DND-41 (cell line): ENCODE results near the gene NAT9.
A peak's percentile ranks its signal among the peaks of the same experiment; 100 is the strongest.

Experiments used
- ATAC-seq: fragments of 200-7000 bp; cut with Tn5 transposase; 3 replicates; pipeline ENCODE4 v1.9.1; 2021; ENCODE audit warnings: low read depth; ENCODE audit not compliant: insufficient read depth
- DNase-seq: peaks from one replicate; pipeline ENCODE4 v3.0.0-alpha.2; 2020
- H2AFZ ChIP-seq: 2 replicates; pipeline ENCODE4 v1.6.0; 2012; ENCODE audit warnings: low read depth, low read length
- H3K27ac ChIP-seq: 2 replicates; pipeline ENCODE4 v1.5.1; 2012; ENCODE audit warnings: low read length, inconsistent platforms
- H3K27me3 ChIP-seq: fragments of 200-600 bp; sonication (generic); 2 replicates; pipeline ENCODE4 v1.6.0; 2012; ENCODE audit warnings: low read length, mild to moderate bottlenecking, inconsistent platforms; ENCODE audit not compliant: insufficient read depth, poor library complexity
- H3K36me3 ChIP-seq: 2 replicates; pipeline ENCODE4 v1.5.1; 2012; ENCODE audit warnings: low read length, inconsistent platforms; ENCODE audit not compliant: insufficient read depth
- H3K4me1 ChIP-seq: 2 replicates; pipeline ENCODE4 v1.5.1; 2012; ENCODE audit warnings: mild to moderate bottlenecking, low read length; ENCODE audit not compliant: insufficient read depth
- H3K4me2 ChIP-seq: 2 replicates; pipeline ENCODE4 v1.6.0; 2012; ENCODE audit warnings: mild to moderate bottlenecking, moderate library complexity, low read length, inconsistent platforms; ENCODE audit not compliant: insufficient read depth
- H3K4me3 ChIP-seq, 2 experiments: fragments of 200-600 bp in 1 of 2; shearing (Covaris generic) in 1 of 2; 2 replicates each; pipeline ENCODE4 v1.5.1; 2012 to 2016; ENCODE audit warnings: inconsistent platforms in 2 of 2, low read length in 2 of 2, mild to moderate bottlenecking in 2 of 2, low read depth in 1 of 2, moderate library complexity in 1 of 2
- H3K79me2 ChIP-seq: 2 replicates; pipeline ENCODE4 v1.6.0; 2012; ENCODE audit warnings: low read length, inconsistent platforms; ENCODE audit not compliant: insufficient read depth
- H3K9ac ChIP-seq: 2 replicates; pipeline ENCODE4 v1.6.0; 2012; ENCODE audit warnings: low read depth, mild to moderate bottlenecking, inconsistent platforms, low read length, moderate library complexity
- H3K9me3 ChIP-seq: 2 replicates; pipeline ENCODE4 v1.5.1; 2012; ENCODE audit warnings: low read length, moderate library complexity, mild to moderate bottlenecking, inconsistent platforms; ENCODE audit not compliant: insufficient read depth, severe bottlenecking
- H4K20me1 ChIP-seq: 2 replicates; pipeline ENCODE4 v1.6.0; 2012; ENCODE audit warnings: low read length; ENCODE audit not compliant: insufficient read depth
- CTCF ChIP-seq: IDR thresholded peaks from 2 replicates; pipeline ENCODE4 v1.5.1; 2012; ENCODE audit warnings: borderline replicate concordance, low read length, moderate library complexity, mild to moderate bottlenecking; ENCODE audit not compliant: poor library complexity, severe bottlenecking; ENCODE audit errors: extremely low read depth
- EZH2 ChIP-seq: IDR thresholded peaks from 3 replicates; pipeline ENCODE4 v1.6.1; 2012; ENCODE audit warnings: borderline replicate concordance, low read depth, mild to moderate bottlenecking, moderate library complexity, low read length, inconsistent platforms; ENCODE audit not compliant: severe bottlenecking

NAT9 gene

DNA sequence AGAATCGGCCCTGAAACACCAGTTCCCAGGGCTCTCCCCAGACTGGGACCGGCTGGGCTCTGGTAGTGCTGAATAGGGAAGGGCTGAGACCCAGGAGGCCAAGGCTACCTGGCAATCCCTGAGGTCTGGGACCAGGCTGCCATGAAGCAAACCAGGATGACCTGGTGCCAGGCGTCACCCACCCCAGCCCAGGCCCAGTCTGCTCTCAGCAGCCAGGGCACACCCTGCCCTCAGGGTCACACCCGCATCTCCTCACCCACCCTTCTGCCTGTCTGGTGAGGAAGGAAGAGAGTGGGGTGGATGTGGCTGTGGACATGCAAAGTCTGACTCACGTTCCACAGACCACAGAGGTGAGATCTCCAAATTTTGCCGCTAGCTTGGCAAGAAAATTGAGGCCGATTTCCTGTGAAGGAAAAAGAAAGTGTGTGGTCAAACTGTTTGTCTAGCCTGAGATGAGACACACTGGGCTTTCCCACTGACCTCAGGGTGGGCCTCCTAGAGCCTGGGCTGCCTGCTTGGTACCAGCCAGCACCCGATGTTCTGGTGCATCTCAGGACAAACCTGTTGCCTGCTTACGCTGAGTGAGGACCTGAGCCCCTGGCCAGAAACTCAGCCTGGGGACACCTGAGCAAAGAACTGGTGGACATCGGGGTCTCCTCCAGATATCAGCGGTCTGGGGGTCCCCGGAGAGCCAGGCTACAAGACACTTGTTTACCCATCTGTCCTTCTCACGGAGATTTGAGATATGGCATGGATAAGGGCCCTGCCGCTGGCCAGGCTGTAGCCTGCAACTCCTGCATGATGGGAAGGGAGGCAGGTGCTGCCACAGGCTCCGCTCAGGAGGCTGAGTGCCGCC, 45.4 kb downstream of the NAT9 start:
- no peaks in the 10 kb centered on the region for H3K79me2 ChIP-seq
- H4K20me1 ChIP-seq = no peaks in the 10 kb centered on the region
- H3K36me3 ChIP-seq = no peaks in the 10 kb centered on the region
- no peaks in the 10 kb centered on the region for H3K27me3 ChIP-seq
- no peaks in the 10 kb centered on the region for H3K4me1 ChIP-seq
- no peaks in the 10 kb centered on the region for H3K9me3 ChIP-seq
- no peak overlapping the region for H3K9ac ChIP-seq
- TF ChIP-seq EZH2 (no peak), CTCF (no peak)
- DNase-seq = no peak
- H3K27ac ChIP-seq = no peak overlapping the region
- no peak overlapping the region for H3K4me3 ChIP-seq
- peak; percentile 54 for ATAC-seq
- no peak overlapping the region for H2AFZ ChIP-seq
- H3K4me2 ChIP-seq = no peak overlapping the region

GRCh38 chr17:74729866-74730265, 46.3 kb downstream of the NAT9 start:
- H3K4me1 ChIP-seq = no peaks in the 10 kb centered on the region
- no peaks in the 10 kb centered on the region for H4K20me1 ChIP-seq
- no peaks in the 10 kb centered on the region for H3K79me2 ChIP-seq
- H3K4me2 ChIP-seq = no peak overlapping the region
- H3K4me3 ChIP-seq = no peak overlapping the region
- DNase-seq (no peak), ATAC-seq (no peak)
- H3K9ac ChIP-seq = no peak overlapping the region
- no peaks in the 10 kb centered on the region for H3K27me3 ChIP-seq
- no peaks in the 10 kb centered on the region for H3K36me3 ChIP-seq
- TF ChIP-seq CTCF = no peak
- TF ChIP-seq EZH2 = no peak
- H2AFZ ChIP-seq = no peak overlapping the region
- H3K9me3 ChIP-seq = no peaks in the 10 kb centered on the region
- no peak overlapping the region for H3K27ac ChIP-seq

GRCh38 chr17:74729368-74729767, 46.8 kb downstream of the NAT9 start:
- Histone ChIP-seq H3K27me3 (no peaks in the 10 kb centered on the region), H3K27ac (no peak overlapping the region), H3K4me1 (no peaks in the 10 kb centered on the region), H2AFZ (no peak overlapping the region), H3K9ac (no peak overlapping the region), H3K4me2 (no peak overlapping the region), H4K20me1 (no peaks in the 10 kb centered on the region), H3K9me3 (no peaks in the 10 kb centered on the region), H3K4me3 (no peak overlapping the region), H3K79me2 (no peaks in the 10 kb centered on the region), H3K36me3 (no peaks in the 10 kb centered on the region)
- DNase-seq (no peak), ATAC-seq (no peak)
- TF ChIP-seq EZH2 (no peak), CTCF (no peak)
